CD14-positive monocyte (primary cell): ENCODE measurements around the gene S100A13. TPM values are rescaled to one million over a fixed set of nuclear protein-coding genes. Genes with fewer than 3 reads are reported as not detected.

Source experiments
- DNase-seq, 3 donors: peaks; one replicate each; pipeline ENCODE4 v3.0.0-alpha.2; 2011 to 2022
- H2AFZ ChIP-seq: 2 replicates; pipeline ENCODE4 v1.6.0; 2012; ENCODE audit warnings: mild to moderate bottlenecking, low read depth, low read length, inconsistent platforms; ENCODE audit not compliant: insufficient read depth, poor library complexity, severe bottlenecking
- H3K27ac ChIP-seq, 2 donors: 1 replicate in 1 of 2; 2 replicates in 1 of 2; pipeline ENCODE4 v1.5.1; 2012 to 2013; ENCODE audit warnings: low read length in 2 of 2, control low read depth in 1 of 2, inconsistent platforms in 1 of 2, low read depth in 1 of 2, mild to moderate bottlenecking in 1 of 2
- H3K27me3 ChIP-seq, 2 donors: one replicate each; pipeline versions ENCODE4 v1.6.0 to v1.6.1; 2011 to 2013; ENCODE audit warnings: low read length in 2 of 2; ENCODE audit not compliant: control insufficient read depth in 2 of 2, insufficient read depth in 2 of 2
- H3K36me3 ChIP-seq, 2 donors: replicated peaks in 1 of 2; 1 replicate in 1 of 2; 2 replicates in 1 of 2; pipeline versions ENCODE4 v1.5.1 to v1.6.1; 2012 to 2013; ENCODE audit warnings: low read length in 2 of 2, control low read depth in 1 of 2, inconsistent platforms in 1 of 2, mild to moderate bottlenecking in 1 of 2; ENCODE audit not compliant: insufficient read depth in 2 of 2, control insufficient read depth in 1 of 2
- H3K4me1 ChIP-seq, 2 donors: 1 replicate in 1 of 2; 2 replicates in 1 of 2; pipeline versions ENCODE4 v1.5.1 to v1.6.1; 2012 to 2013; ENCODE audit warnings: low read length in 2 of 2, control low read depth in 1 of 2, inconsistent platforms in 1 of 2, mild to moderate bottlenecking in 1 of 2, moderate library complexity in 1 of 2; ENCODE audit not compliant: insufficient read depth in 2 of 2, control insufficient read depth in 1 of 2
- H3K4me2 ChIP-seq: replicated peaks from 2 replicates; pipeline ENCODE3; 2012; ENCODE audit warnings: low read length, moderate library complexity, mild to moderate bottlenecking; ENCODE audit not compliant: poor library complexity, severe bottlenecking; ENCODE audit errors: extremely low read depth
- H3K4me3 ChIP-seq, 3 experiments: fragments of 200-600 bp in 1 of 3; sonication (generic) in 1 of 3; replicated peaks in 1 of 3; 1 replicate in 2 of 3; 2 replicates in 1 of 3; pipeline ENCODE4 v1.5.1; 2011 to 2013; ENCODE audit warnings: low read length in 3 of 3, mild to moderate bottlenecking in 3 of 3, control low read depth in 2 of 3, low read depth in 2 of 3, inconsistent platforms in 1 of 3, moderate library complexity in 1 of 3
- H3K79me2 ChIP-seq: 2 replicates; pipeline ENCODE4 v1.6.0; 2012; ENCODE audit warnings: mild to moderate bottlenecking, control low read depth, inconsistent platforms, low read length, moderate library complexity; ENCODE audit not compliant: insufficient read depth
- H3K9ac ChIP-seq: 2 replicates; pipeline ENCODE4 v1.6.0; 2017; ENCODE audit warnings: low read length, mild to moderate bottlenecking; ENCODE audit not compliant: insufficient read depth, poor library complexity, severe bottlenecking
- H3K9me3 ChIP-seq, 2 donors: replicated peaks in 1 of 2; 1 replicate in 1 of 2; 2 replicates in 1 of 2; pipeline versions ENCODE4 v1.5.1 to v1.6.1; 2012 to 2013; ENCODE audit warnings: low read length in 2 of 2, control low read depth in 1 of 2; ENCODE audit not compliant: control insufficient read depth in 1 of 2, insufficient read depth in 1 of 2
- H4K20me1 ChIP-seq: 2 replicates; pipeline ENCODE4 v1.6.0; 2012; ENCODE audit warnings: mild to moderate bottlenecking, low read length, control low read depth, moderate library complexity; ENCODE audit not compliant: insufficient read depth
- H3K27ac Mint-ChIP-seq, 7 donors: one replicate each; pipeline ENCODE4 v1.8.0; 2020; ENCODE audit warnings: mild to moderate bottlenecking in 7 of 7, mixed read lengths in 7 of 7, moderate library complexity in 6 of 7, inconsistent platforms in 2 of 7
- H3K27me3 Mint-ChIP-seq, 3 donors: one replicate each; pipeline ENCODE4 v1.8.0; 2021 to 2022; ENCODE audit warnings: low read depth in 3 of 3, mild to moderate bottlenecking in 3 of 3, mixed read lengths in 3 of 3, moderate library complexity in 3 of 3, inconsistent platforms in 1 of 3
- H3K36me3 Mint-ChIP-seq, 2 donors: one replicate each; pipeline ENCODE4 v1.8.0; 2020; ENCODE audit warnings: mixed read lengths in 2 of 2, inconsistent platforms in 1 of 2, mild to moderate bottlenecking in 1 of 2
- H3K4me1 Mint-ChIP-seq: one replicate; pipeline ENCODE4 v1.8.0; 2020; ENCODE audit warnings: mild to moderate bottlenecking, mixed read lengths
- H3K4me3 Mint-ChIP-seq, 2 donors: one replicate each; pipeline ENCODE4 v1.8.0; 2020; ENCODE audit warnings: mild to moderate bottlenecking in 2 of 2, mixed read lengths in 2 of 2, moderate library complexity in 1 of 2
- H3K9me3 Mint-ChIP-seq, 7 donors: one replicate each; pipeline ENCODE4 v1.8.0; 2020 to 2022; ENCODE audit warnings: mixed read lengths in 7 of 7, mild to moderate bottlenecking in 6 of 7, moderate library complexity in 6 of 7, inconsistent platforms in 2 of 7
- CTCF ChIP-seq: fragments of 200-600 bp; IDR thresholded peaks from one replicate; pipeline ENCODE4 v1.8.0; 2022; ENCODE audit warnings: antibody characterized with exemption, mild to moderate bottlenecking
- WGBS: methylation state at CpG from one replicate; pipeline ENCODE4 v1.1.5; 2013; ENCODE audit warnings: missing lambda C conversion rate; ENCODE audit not compliant: insufficient coverage; 5-methylcytosine and 5-hydroxymethylcytosine counted together
- intact Hi-C, 2 donors: fragments of 100-400 bp; cut with micrococcal nuclease; formaldehyde crosslinking; loops; one replicate each; pipeline versions ENCODE4 v1.15.0 to v1.15.1; 2023
- polyA plus RNA-seq, 3 donors: library from polyadenylated mRNA; depleted of rRNA in 1 of 3; unstranded in 2 of 3; stranded (reverse) in 1 of 3; fragments of 300-500 nt in 2 of 3; fragments of >200 nt in 1 of 3; fragmentation: Illumina TruSeq in 2 of 3; gene quantifications; 1 replicate in 2 of 3; 2 replicates in 1 of 3; pipeline ENCODE4 v1.2.3, GENCODE V29; 2012 to 2021

Gene S100A13
- polyA plus RNA-seq, 3 donors = 2.5 to 13.9 (median 2.6) TPM

DNA sequence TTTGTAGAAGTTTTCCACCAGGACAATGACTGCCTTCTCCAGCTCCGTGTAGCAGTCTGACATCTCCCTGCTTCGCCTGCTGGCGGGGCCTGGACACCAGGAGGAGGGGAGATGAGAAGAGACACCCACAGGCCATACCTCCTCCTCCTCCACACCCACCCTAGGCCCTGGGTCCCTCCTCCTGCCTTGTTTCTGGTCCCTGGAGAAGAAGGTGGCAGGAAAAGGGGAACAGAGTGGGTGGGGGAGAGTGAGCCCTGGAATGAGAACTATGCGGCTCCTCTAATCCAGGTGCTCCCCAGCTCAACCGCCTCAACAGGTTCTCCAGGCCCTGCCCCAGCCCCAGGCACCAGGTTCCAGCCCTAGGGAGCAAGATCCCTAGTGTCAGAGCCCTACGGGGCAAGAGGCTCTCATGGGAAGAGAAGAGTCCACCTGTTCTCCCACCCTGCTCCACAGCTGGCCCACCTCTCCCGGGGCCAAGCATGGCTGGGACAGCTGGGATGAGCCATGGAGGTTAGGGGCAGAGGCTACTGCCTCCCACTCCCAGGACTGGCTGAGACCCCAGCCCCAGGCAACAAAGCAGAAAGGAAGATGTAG lies 19.1 kb downstream of the S100A13 start:
- H2AFZ ChIP-seq = no peak overlapping the region
- H3K9me3 ChIP-seq = no peaks in the 10 kb centered on the region
- no peaks in the 10 kb centered on the region for H3K36me3 ChIP-seq
- no peaks in the 10 kb centered on the region for H3K27me3 ChIP-seq
- H4K20me1 ChIP-seq = no peaks in the 10 kb centered on the region
- 100% methylated on average over 1 of the region's 7 CpGs for WGBS
- no peak overlapping the region for H3K4me3 Mint-ChIP-seq
- no peak overlapping the region for H3K4me3 ChIP-seq
- no peak overlapping the region for H3K27ac ChIP-seq
- peaks cover 2 to 4% (median 3%) of the 10 kb centered on the region in 3 donors for H3K27me3 Mint-ChIP-seq
- H3K79me2 ChIP-seq = no peaks in the 10 kb centered on the region
- H3K4me2 ChIP-seq = no peak overlapping the region
- DNase-seq = no peak
- no peak overlapping the region for H3K9ac ChIP-seq
- intact Hi-C loops = no loop called here
- no peak for TF ChIP-seq CTCF
- peaks cover 0 to 6% (median 0%) of the 10 kb centered on the region in 7 donors for H3K9me3 Mint-ChIP-seq
- H3K4me1 ChIP-seq = peaks cover 19 to 27% of the 10 kb centered on the region in 2 donors
- H3K4me1 Mint-ChIP-seq = peaks cover 31% of the 10 kb centered on the region
- H3K36me3 Mint-ChIP-seq = no peaks in the 10 kb centered on the region
- H3K27ac Mint-ChIP-seq = no peak overlapping the region

- no peak for DNase-seq
- Mint-ChIP-seq H3K4me1 (peaks cover 36% of the 10 kb centered on the region), H3K27me3 (peaks cover 2 to 4% (median 3%) of the 10 kb centered on the region in 3 donors), H3K27ac (no peak overlapping the region), H3K36me3 (no peaks in the 10 kb centered on the region), H3K4me3 (no peak overlapping the region), H3K9me3 (peaks cover 0 to 6% (median 0%) of the 10 kb centered on the region in 7 donors)
- intact Hi-C loops = no loop called here
- Histone ChIP-seq H3K4me3 (no peak overlapping the region), H4K20me1 (no peaks in the 10 kb centered on the region), H3K27me3 (no peaks in the 10 kb centered on the region), H3K79me2 (no peaks in the 10 kb centered on the region), H3K36me3 (no peaks in the 10 kb centered on the region), H3K4me1 (peaks cover 19 to 29% of the 10 kb centered on the region in 2 donors), H3K9ac (no peak overlapping the region), H3K9me3 (no peaks in the 10 kb centered on the region), H3K27ac (no peak overlapping the region), H3K4me2 (no peak overlapping the region), H2AFZ (no peak overlapping the region)
- TF ChIP-seq CTCF = no peak
- WGBS = 97% methylated on average over 8 of the region's 8 CpGs
These were observed 19.9 kb downstream of the S100A13 start for GRCh38 chr1:153607381-153607780.
